K562 (cell line): ENCODE measurements around the gene NAA40. TPM values are rescaled to one million over a fixed set of nuclear protein-coding genes. Genes with fewer than 3 reads are reported as not detected.

Experiments used
- ATAC-seq: fragments of 200-7000 bp; cut with Tn5 transposase; 3 replicates; pipeline ENCODE4 v1.9.1; 2020; ENCODE audit warnings: moderate library complexity
- BruUV-seq: library from RNA; stranded (reverse); fragments of 400-500 nt; replicated peaks from 2 replicates; lab custom pipeline; 2021; lab: Mats Ljungman, UMichigan
- CTCF ChIA-PET: fragments of 300-600 bp; formaldehyde crosslinking; extraction: SDS; loops from one replicate; lab custom pipeline; 2021; ENCODE audit warnings: low intra/inter-chr PET ratio; lab: Yijun Ruan, JAX
- POLR2A ChIA-PET: fragments of 300-600, 350-650 bp; sonication (Branson Sonifier 250); formaldehyde crosslinking; extraction: SDS; loops from one replicate; lab custom pipeline; 2021; ENCODE audit warnings: antibody characterized with exemption, inconsistent platforms; lab: Yijun Ruan, JAX
- DNase-seq, 4 experiments: peaks; one replicate each; pipeline versions ENCODE4 v3.0.0 to v3.0.0-alpha.2; 2011 to 2018; ENCODE audit warnings: low spot score in 3 of 4, mixed read lengths in 3 of 4; ENCODE audit errors: extremely low read depth in 1 of 4
- FAIRE-seq: peaks from 2 replicates; lab custom pipeline; 2011; peaks lifted over from hg19 to GRCh38; lab: Jason Lieb, UNC
- H2AFZ ChIP-seq: 2 replicates; pipeline ENCODE4 v1.6.0; 2011; ENCODE audit warnings: low read depth, low read length, control low read depth, inconsistent platforms
- H3K27ac ChIP-seq: fragments of 200-600 bp; 3 replicates; pipeline ENCODE4 v1.8.0; 2011; ENCODE audit warnings: low read depth, mild to moderate bottlenecking, control low read depth, inconsistent platforms, low read length, moderate library complexity, mixed read lengths; ENCODE audit errors: extremely low read depth
- H3K27me3 ChIP-seq, 2 experiments: fragments of 300-600 bp in 1 of 2; 2 replicates in 1 of 2; 3 replicates in 1 of 2; pipeline versions ENCODE4 v1.6.0 to v1.8.0; 2011; ENCODE audit warnings: inconsistent platforms in 2 of 2, low read length in 2 of 2, mild to moderate bottlenecking in 1 of 2, mixed read lengths in 1 of 2, moderate library complexity in 1 of 2; ENCODE audit not compliant: control insufficient read depth in 2 of 2, insufficient read depth in 2 of 2
- H3K36me3 ChIP-seq: fragments of 300-600 bp; 3 replicates; pipeline ENCODE4 v1.8.0; 2011; ENCODE audit warnings: mild to moderate bottlenecking, low read length, inconsistent platforms; ENCODE audit not compliant: control insufficient read depth, insufficient read depth
- H3K4me1 ChIP-seq, 2 experiments: fragments of 200-600 bp in 1 of 2; replicated peaks in 1 of 2; 2 replicates in 1 of 2; 3 replicates in 1 of 2; pipeline versions ENCODE4 v1.5.1 to v1.8.0; 2011; ENCODE audit warnings: inconsistent platforms in 2 of 2, low read length in 2 of 2, mild to moderate bottlenecking in 1 of 2, mixed read lengths in 1 of 2, moderate library complexity in 1 of 2; ENCODE audit not compliant: control insufficient read depth in 2 of 2, insufficient read depth in 2 of 2
- H3K4me2 ChIP-seq: 2 replicates; pipeline ENCODE4 v1.6.1; 2011; ENCODE audit warnings: low read length, control low read depth, inconsistent platforms, mixed read lengths; ENCODE audit not compliant: insufficient read depth
- H3K4me3 ChIP-seq: fragments of 200-600 bp; sonication (generic), shearing (Covaris generic); 2 replicates; pipeline ENCODE4 v1.5.1; 2016; ENCODE audit warnings: control low read depth, inconsistent platforms
- H3K79me2 ChIP-seq: fragments of 200-600 bp; 3 replicates; pipeline ENCODE4 v1.8.0; 2011; ENCODE audit warnings: low read length, inconsistent platforms; ENCODE audit not compliant: control insufficient read depth, insufficient read depth
- H3K9ac ChIP-seq, 2 experiments: 2 replicates each; pipeline versions ENCODE4 v1.6.0 to v1.6.1; 2011; ENCODE audit warnings: low read depth in 2 of 2, low read length in 2 of 2, control low read depth in 1 of 2, inconsistent platforms in 1 of 2, mild to moderate bottlenecking in 1 of 2, mixed read lengths in 1 of 2; ENCODE audit not compliant: insufficient read depth in 1 of 2
- H3K9me1 ChIP-seq: one replicate; pipeline ENCODE4 v1.6.0; 2011; ENCODE audit warnings: inconsistent platforms, mild to moderate bottlenecking, low read length, moderate library complexity; ENCODE audit not compliant: control insufficient read depth, insufficient read depth
- H3K9me3 ChIP-seq: replicated peaks from 2 replicates; pipeline ENCODE4 v1.5.1; 2011; ENCODE audit warnings: low read depth, low read length, inconsistent platforms; ENCODE audit not compliant: control insufficient read depth, insufficient read depth
- H4K20me1 ChIP-seq: replicated peaks from 2 replicates; pipeline ENCODE4 v1.6.1; 2011; ENCODE audit warnings: low read length, inconsistent platforms, mixed read lengths; ENCODE audit not compliant: control insufficient read depth, insufficient read depth
- CREB3L1 ChIP-seq: fragments of 450-650 bp; IDR thresholded peaks from 2 replicates; pipeline ENCODE4 v1.6.1; 2014; ENCODE audit warnings: low read depth, mild to moderate bottlenecking, moderate library complexity, borderline replicate concordance
- E4F1 ChIP-seq: fragments of 250-450 bp; sonication (Bioruptor Pico); IDR thresholded peaks from 2 replicates; pipeline ENCODE4 v1.5.0; 2021; ENCODE audit warnings: mild to moderate bottlenecking, borderline replicate concordance
- FOXM1 ChIP-seq, 2 experiments: fragments of 450-650 bp in 1 of 2; sonication (generic) in 1 of 2; formaldehyde crosslinking in 1 of 2; IDR thresholded peaks; 2 replicates each; pipeline versions ENCODE4 v1.6.1 to v1.9.0; 2017 to 2022; ENCODE audit warnings: low read depth in 2 of 2, mild to moderate bottlenecking in 2 of 2, missing genetic modification reagents in 1 of 2, moderate library complexity in 1 of 2
- HNRNPL ChIP-seq: fragments of 200-400 bp; formaldehyde crosslinking; IDR thresholded peaks from 2 replicates; pipeline ENCODE4 v1.6.1; 2017; ENCODE audit warnings: low read depth, mild to moderate bottlenecking, low read length
- RAD51 ChIP-seq: fragments of 450-650 bp; IDR thresholded peaks from 2 replicates; pipeline ENCODE4 v1.7.1; 2016; ENCODE audit warnings: low read depth, mild to moderate bottlenecking, borderline replicate concordance
- RBBP5 ChIP-seq: fragments of 200-600 bp; sonication (generic); IDR thresholded peaks from 2 replicates; pipeline ENCODE4 v1.6.1; 2012; ENCODE audit warnings: borderline replicate concordance, mild to moderate bottlenecking, low read length, control low read depth, inconsistent platforms; ENCODE audit not compliant: insufficient read depth, poor library complexity, severe bottlenecking
- SMARCC2 ChIP-seq: fragments of 450-650 bp; IDR thresholded peaks from 2 replicates; pipeline ENCODE4 v1.6.1; 2017; ENCODE audit warnings: antibody characterized with exemption, moderate library complexity, mild to moderate bottlenecking, low read depth
- SNIP1 ChIP-seq: fragments of 450-650 bp; IDR thresholded peaks from 2 replicates; pipeline ENCODE4 v1.7.1; 2017; ENCODE audit warnings: low read depth, mild to moderate bottlenecking
- TGIF2 ChIP-seq: sonication (generic); formaldehyde crosslinking; IDR thresholded peaks from 2 replicates; pipeline ENCODE4 v1.8.1; 2022; ENCODE audit warnings: mild to moderate bottlenecking, missing genetic modification reagents, moderate library complexity
- ZBTB34 ChIP-seq: fragments of 250-450 bp; sonication (Bioruptor Pico); IDR thresholded peaks from 2 replicates; pipeline ENCODE4 v1.8.0; 2021; ENCODE audit warnings: mild to moderate bottlenecking, moderate library complexity
- ZNF253 ChIP-seq: fragments of 250-450 bp; sonication (Bioruptor Pico); conservative IDR thresholded peaks from 2 replicates; pipeline ENCODE4 v1.6.1; 2021; ENCODE audit warnings: mild to moderate bottlenecking
- ZNF75A ChIP-seq: fragments of 450-650 bp; formaldehyde crosslinking; IDR thresholded peaks from 2 replicates; pipeline ENCODE4 v1.4.0; 2020; ENCODE audit warnings: mild to moderate bottlenecking
- WGBS: fragments of 100-300 bp; shearing (Covaris generic); methylation state at CpG from one replicate; pipeline ENCODE4 v1.1.6; 2016; ENCODE audit warnings: low coverage, mixed read lengths; ENCODE audit not compliant: insufficient coverage; ENCODE audit errors: missing lambda C conversion rate; 5-methylcytosine and 5-hydroxymethylcytosine counted together
- in situ Hi-C: fragments of 300-500 bp; cut with MboI; formaldehyde crosslinking; loops from 4 replicates; pipeline ENCODE4 v1.15.0; 2018; ENCODE audit warnings: inconsistent platforms, mixed read lengths
- intact Hi-C: fragments of 100-400 bp; cut with micrococcal nuclease; formaldehyde crosslinking; loops from 2 replicates; pipeline ENCODE4 v1.14.2; 2022
- polyA plus RNA-seq, 8 experiments: library from polyadenylated mRNA; depleted of rRNA in 4 of 8; stranded (reverse) in 5 of 8; unstranded in 3 of 8; fragments of >200 nt; fragmentation: Nextera tagmentation in 2 of 8; fragmentation: Illumina TruSeq in 1 of 8; extraction: Ambion mirVana in 2 of 8; extraction: Trizol in 1 of 8; gene quantifications; 2 replicates each; pipeline versions ENCODE4 v1.2.1 to v1.2.3, GENCODE V29; 2011 to 2014; ENCODE audit warnings: inconsistent platforms in 1 of 8, missing spikeins in 1 of 8
- total RNA-seq, 7 experiments: library from RNA; depleted of rRNA in 6 of 7; stranded (reverse); fragments of >200 nt in 6 of 7; fragmentation: Illumina TruSeq in 2 of 7; extraction: Trizol in 2 of 7; gene quantifications; 2 replicates each; pipeline versions ENCODE4 v1.2.1 to v1.2.3, GENCODE V29; 2011 to 2021; ENCODE audit warnings: low replicate concordance in 1 of 7

The NAA40 gene
- total and polyA plus RNA-seq, 9 of the 15 experiments (the other 6 are each of a cell fraction or from before 2014, with no cell fraction given): 6.2 to 39.0 (median 23.1) TPM

- Histone ChIP-seq H3K9ac (no peak overlapping the region), H2AFZ (no peak overlapping the region), H3K9me1 (no peaks in the 10 kb centered on the region), H3K4me1 (peaks cover 0 to under 1% of the 10 kb centered on the region in 2 experiments; a peak in 1 of 5 replicates), H3K27me3 (no peaks in the 10 kb centered on the region), H4K20me1 (no peaks in the 10 kb centered on the region; the same call in 1 of the 2 replicates), H3K79me2 (no peaks in the 10 kb centered on the region), H3K9me3 (no peaks in the 10 kb centered on the region), H3K36me3 (peaks cover 85% of the 10 kb centered on the region), H3K27ac (no peak overlapping the region), H3K4me3 (no peak overlapping the region), H3K4me2 (no peak overlapping the region)
- POLR2A ChIA-PET: interaction anchor here (0.5 to 1.9 kb wide), 5 partner anchors 9 to 125 kb away, joined by 3 to 9 read pairs (median 4); partner anchors contain the start of gene COX8A
- in situ Hi-C loops (no loop called here), intact Hi-C loops (no loop called here)
- CTCF ChIA-PET: no interaction called here
- BruUV-seq: no TSS peak
- FAIRE-seq (no peak), ATAC-seq (no peak), DNase-seq (no peak)
- TF ChIP-seq RAD51 (no peak), ZBTB34 (CRISPR knock-in tag) (no peak), HNRNPL (no peak), E4F1 (CRISPR knock-in tag) (no peak), SNIP1 (no peak), RBBP5 (no peak), CREB3L1 (no peak), SMARCC2 (no peak), FOXM1 (IDR thresholded peaks at IDR 0.05; ENCODE audit: low read depth) (no peak), FOXM1 (CRISPR knock-in tag; IDR thresholded peaks at IDR 0.05; ENCODE audit: low read depth) (no peak), ZNF75A (CRISPR knock-in tag) (no peak), TGIF2 (CRISPR knock-in tag) (no peak), ZNF253 (CRISPR knock-in tag) (no peak)
- WGBS: 100% methylated on average over 4 of the region's 4 CpGs
These were observed 13.8 kb downstream of the NAA40 start for GRCh38 chr11:63952570-63952969.
